SK-N-SH (cell line): Measurements from ENCODE around the gene RILPL1.

Experiments
- ELF1 ChIP-seq: IDR thresholded peaks from 2 replicates; pipeline ENCODE4 v1.4.0; 2012
- EP300 ChIP-seq, 2 experiments: IDR thresholded peaks; 2 replicates each; pipeline versions ENCODE4 v1.4.0 to v1.6.1; 2012; ENCODE audit warnings: borderline replicate concordance in 1 of 2, low read depth in 1 of 2, low read length in 1 of 2
- EZH2phosphoT487 ChIP-seq: fragments of 200-600 bp; sonication (generic); IDR thresholded peaks from 2 replicates; pipeline ENCODE4 v1.6.1; 2017; ENCODE audit warnings: low read depth, mixed run types, mild to moderate bottlenecking, antibody characterized with exemption, moderate library complexity, borderline replicate concordance
- FOSL2 ChIP-seq: IDR thresholded peaks from 2 replicates; pipeline ENCODE4 v1.4.0; 2012; ENCODE audit warnings: low read depth, mild to moderate bottlenecking, moderate library complexity, borderline replicate concordance
- FOXJ3 ChIP-seq: sonication (generic); formaldehyde crosslinking; IDR thresholded peaks from 2 replicates; pipeline ENCODE4 v1.5.1; 2020; ENCODE audit warnings: mild to moderate bottlenecking, missing genetic modification reagents
- MXI1 ChIP-seq: IDR thresholded peaks from 2 replicates; pipeline ENCODE4 v1.6.1; 2012; ENCODE audit warnings: mild to moderate bottlenecking, low read depth, low read length, improper control_type of control experiment
- NFIC ChIP-seq: IDR thresholded peaks from 2 replicates; pipeline ENCODE4 v1.4.0; 2012; ENCODE audit warnings: borderline replicate concordance
- POLR2AphosphoS5 ChIP-seq: IDR thresholded peaks from 2 replicates; pipeline ENCODE4 v1.6.1; 2012; ENCODE audit warnings: low read depth, low read length
- RAD21 ChIP-seq: IDR thresholded peaks from 2 replicates; pipeline ENCODE4 v1.6.1; 2012; ENCODE audit warnings: mild to moderate bottlenecking, low read length
- SMC3 ChIP-seq: IDR thresholded peaks from 2 replicates; pipeline ENCODE4 v1.6.1; 2012; ENCODE audit warnings: low read depth, low read length, improper control_type of control experiment
- TCF12 ChIP-seq: IDR thresholded peaks from 2 replicates; pipeline ENCODE4 v1.4.0; 2012
- TF ChIP-seq, protein P1 (sequence below): fragments of 200-600 bp; sonication (generic); IDR thresholded peaks from 2 replicates; pipeline ENCODE4 v1.6.1; 2017; ENCODE audit warnings: antibody characterized with exemption, mild to moderate bottlenecking, moderate library complexity
- TF ChIP-seq, protein P2 (sequence below): IDR thresholded peaks from 2 replicates; pipeline ENCODE4 v1.4.0; 2012; ENCODE audit warnings: low read depth, borderline replicate concordance

DNA sequence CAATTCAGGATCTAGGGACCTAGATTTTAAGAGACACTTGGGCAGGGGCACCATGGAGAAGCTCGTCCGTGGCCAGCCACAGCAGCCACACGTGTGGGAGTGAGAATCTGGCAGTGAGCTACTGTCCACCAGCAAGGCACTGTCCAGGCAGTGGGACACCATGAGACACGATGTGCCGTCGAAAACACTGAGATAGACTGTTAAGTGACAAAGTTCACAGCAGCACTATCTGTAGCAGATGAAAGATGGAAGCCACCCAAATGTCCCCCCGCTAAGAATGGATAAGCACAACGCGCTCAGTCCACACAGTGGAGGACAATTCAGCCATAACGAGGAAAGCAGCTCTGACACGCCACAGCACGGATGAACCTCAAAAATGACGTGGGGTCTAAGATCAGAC lies 19.7 kb downstream of the RILPL1 start:
- TF ChIP-seq FOSL2: no peak
- TF ChIP-seq EP300 (IDR thresholded peaks at IDR 0.05; ENCODE audit: borderline replicate concordance in 1 of 2, low read depth in 1 of 2, low read length in 1 of 2): no peak
- no peak for TF ChIP-seq MXI1
- TF ChIP-seq, protein P1, sequence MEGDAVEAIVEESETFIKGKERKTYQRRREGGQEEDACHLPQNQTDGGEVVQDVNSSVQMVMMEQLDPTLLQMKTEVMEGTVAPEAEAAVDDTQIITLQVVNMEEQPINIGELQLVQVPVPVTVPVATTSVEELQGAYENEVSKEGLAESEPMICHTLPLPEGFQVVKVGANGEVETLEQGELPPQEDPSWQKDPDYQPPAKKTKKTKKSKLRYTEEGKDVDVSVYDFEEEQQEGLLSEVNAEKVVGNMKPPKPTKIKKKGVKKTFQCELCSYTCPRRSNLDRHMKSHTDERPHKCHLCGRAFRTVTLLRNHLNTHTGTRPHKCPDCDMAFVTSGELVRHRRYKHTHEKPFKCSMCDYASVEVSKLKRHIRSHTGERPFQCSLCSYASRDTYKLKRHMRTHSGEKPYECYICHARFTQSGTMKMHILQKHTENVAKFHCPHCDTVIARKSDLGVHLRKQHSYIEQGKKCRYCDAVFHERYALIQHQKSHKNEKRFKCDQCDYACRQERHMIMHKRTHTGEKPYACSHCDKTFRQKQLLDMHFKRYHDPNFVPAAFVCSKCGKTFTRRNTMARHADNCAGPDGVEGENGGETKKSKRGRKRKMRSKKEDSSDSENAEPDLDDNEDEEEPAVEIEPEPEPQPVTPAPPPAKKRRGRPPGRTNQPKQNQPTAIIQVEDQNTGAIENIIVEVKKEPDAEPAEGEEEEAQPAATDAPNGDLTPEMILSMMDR: no peak
- TF ChIP-seq RAD21: no peak
- no peak for TF ChIP-seq TCF12
- TF ChIP-seq SMC3: no peak
- no peak for TF ChIP-seq EZH2phosphoT487
- no peak for TF ChIP-seq NFIC
- TF ChIP-seq ELF1: no peak
- TF ChIP-seq POLR2AphosphoS5: no peak
- TF ChIP-seq, protein P2, sequence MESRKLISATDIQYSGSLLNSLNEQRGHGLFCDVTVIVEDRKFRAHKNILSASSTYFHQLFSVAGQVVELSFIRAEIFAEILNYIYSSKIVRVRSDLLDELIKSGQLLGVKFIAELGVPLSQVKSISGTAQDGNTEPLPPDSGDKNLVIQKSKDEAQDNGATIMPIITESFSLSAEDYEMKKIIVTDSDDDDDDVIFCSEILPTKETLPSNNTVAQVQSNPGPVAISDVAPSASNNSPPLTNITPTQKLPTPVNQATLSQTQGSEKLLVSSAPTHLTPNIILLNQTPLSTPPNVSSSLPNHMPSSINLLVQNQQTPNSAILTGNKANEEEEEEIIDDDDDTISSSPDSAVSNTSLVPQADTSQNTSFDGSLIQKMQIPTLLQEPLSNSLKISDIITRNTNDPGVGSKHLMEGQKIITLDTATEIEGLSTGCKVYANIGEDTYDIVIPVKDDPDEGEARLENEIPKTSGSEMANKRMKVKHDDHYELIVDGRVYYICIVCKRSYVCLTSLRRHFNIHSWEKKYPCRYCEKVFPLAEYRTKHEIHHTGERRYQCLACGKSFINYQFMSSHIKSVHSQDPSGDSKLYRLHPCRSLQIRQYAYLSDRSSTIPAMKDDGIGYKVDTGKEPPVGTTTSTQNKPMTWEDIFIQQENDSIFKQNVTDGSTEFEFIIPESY: no peak
- TF ChIP-seq FOXJ3 (CRISPR knock-in tag): no peak
